GM18519 (cell line): ENCODE results near the gene QRFP.

Experiments used
- ATAC-seq: cut with Tn5 transposase; IDR thresholded peaks from one replicate; pipeline ENCODE4 v1.9.1; 2021; ENCODE audit warnings: mild to moderate bottlenecking, moderate library complexity; ENCODE audit not compliant: unreplicated experiment, low FRiP score

The QRFP gene

GRCh38 chr9:130934246-130934645 lies 37.6 kb upstream of the QRFP start:
- no peak for ATAC-seq

GRCh38 chr9:130933114-130934046 lies 36.8 kb upstream of the QRFP start:
- ATAC-seq = no peak

GRCh38 chr9:130932255-130933079 lies 35.9 kb upstream of the QRFP start:
- ATAC-seq = no peak

- ATAC-seq = no peak
These were observed 35.1 kb upstream of the QRFP start for GRCh38 chr9:130931508-130932254.

- no peak for ATAC-seq
These were observed 34.3 kb upstream of the QRFP start for GRCh38 chr9:130930804-130931349.

- ATAC-seq = no peak
These were observed 33.7 kb upstream of the QRFP start for GRCh38 chr9:130930132-130930803.

GRCh38 chr9:130929571-130930038 lies 33.0 kb upstream of the QRFP start:
- ATAC-seq = no peak

- no peak for ATAC-seq
These were observed 31.6 kb upstream of the QRFP start for GRCh38 chr9:130927995-130928900.

GRCh38 chr9:130927338-130927737 lies 30.7 kb upstream of the QRFP start:
- ATAC-seq = no peak

GRCh38 chr9:130925050-130925678 lies 28.6 kb upstream of the QRFP start:
- ATAC-seq = no peak

- ATAC-seq = no peak
These were observed 27.8 kb upstream of the QRFP start for GRCh38 chr9:130924448-130924788.

- no peak for ATAC-seq
These were observed 27.2 kb upstream of the QRFP start for GRCh38 chr9:130923611-130924447.

GRCh38 chr9:130922893-130923610 lies 26.4 kb upstream of the QRFP start:
- ATAC-seq = no peak

GRCh38 chr9:130921989-130922892 lies 25.6 kb upstream of the QRFP start:
- no peak for ATAC-seq

- ATAC-seq = no peak
These were observed 24.8 kb upstream of the QRFP start for GRCh38 chr9:130921300-130921988.
